ENCODE data around the gene ATP8A2. TPM values are rescaled to one million over a fixed set of nuclear protein-coding genes. Genes with fewer than 3 reads are reported as not detected.

Gene ATP8A2
- total and polyA plus RNA-seq, 4 donors, result 0.01 to 0.08 (median 0.05) TPM; not detected in 1

- TF ChIP-seq REST (IDR thresholded peaks at IDR 0.05), result no peak
- TF ChIP-seq HNF4A (conservative IDR thresholded peaks at IDR 0.05), result no peak
Measured at GRCh38 chr13:25457566-25457965, 85.8 kb downstream of the ATP8A2 start (continued).

- Histone ChIP-seq H3K9me3 (ENCODE audit: control insufficient read depth in 4 of 4, low read length in 3 of 4) (no peaks in the 10 kb centered on the region), H3K36me3 (ENCODE audit: control insufficient read depth in 4 of 4, insufficient read depth in 3 of 4, low read depth in 1 of 4, low read length in 3 of 4) (no peaks in the 10 kb centered on the region), H3K27me3 (ENCODE audit: control insufficient read depth in 4 of 4, insufficient read depth in 4 of 4, low read length in 3 of 4) (no peaks in the 10 kb centered on the region), H3K4me3 (ENCODE audit: low read depth in 1 of 3, low read length in 3 of 3) (no peak overlapping the region), H3K4me1 (ENCODE audit: control insufficient read depth in 4 of 4, insufficient read depth in 4 of 4, low read length in 3 of 4) (no peaks in the 10 kb centered on the region), H3K9ac (ENCODE audit: low read depth in 1 of 2, low read length in 2 of 2) (no peak overlapping the region), H3K27ac (ENCODE audit: low read depth in 1 of 2, low read length in 2 of 2) (no peak overlapping the region)
- WGBS, result 75% methylated on average over 9 of the region's 9 CpGs
- no peak for DNase-seq (ENCODE audit: low spot score)
- TF ChIP-seq ZBTB33 (IDR thresholded peaks at IDR 0.05) (no peak), NR2F2 (IDR thresholded peaks at IDR 0.05) (no peak), HNF4G (IDR thresholded peaks at IDR 0.05) (no peak), FOXA2 (IDR thresholded peaks at IDR 0.05) (no peak), RAD21 (IDR thresholded peaks at IDR 0.05) (no peak), TAF1 (conservative IDR thresholded peaks at IDR 0.05) (no peak), GABPA (IDR thresholded peaks at IDR 0.05 in 1 of 2, conservative IDR thresholded peaks at IDR 0.05 in 1 of 2) (no peak), RXRA (IDR thresholded peaks at IDR 0.05) (no peak), ATF3 (IDR thresholded peaks at IDR 0.05) (no peak), FOXA1 (IDR thresholded peaks at IDR 0.05) (no peak), JUND (IDR thresholded peaks at IDR 0.05) (no peak), HNF4A (conservative IDR thresholded peaks at IDR 0.05) (no peak)
Measured at GRCh38 chr13:25462301-25463125, 90.7 kb downstream of the ATP8A2 start.

- H3K27ac ChIP-seq (ENCODE audit: low read depth in 1 of 2, low read length in 2 of 2), result no peak overlapping the region
- H3K4me3 ChIP-seq (ENCODE audit: low read depth in 1 of 3, low read length in 3 of 3), result no peak overlapping the region
- peaks cover 0 to 4% (median under 1%) of the 10 kb centered on the region in 4 donors for H3K27me3 ChIP-seq (ENCODE audit: control insufficient read depth in 4 of 4, insufficient read depth in 4 of 4, low read length in 3 of 4)
- no peak for DNase-seq (ENCODE audit: low spot score)
- H3K9ac ChIP-seq (ENCODE audit: low read depth in 1 of 2, low read length in 2 of 2), result no peak overlapping the region
- H3K36me3 ChIP-seq (ENCODE audit: control insufficient read depth in 4 of 4, insufficient read depth in 3 of 4, low read depth in 1 of 4, low read length in 3 of 4), result no peaks in the 10 kb centered on the region
- no peaks in the 10 kb centered on the region for H3K9me3 ChIP-seq (ENCODE audit: control insufficient read depth in 4 of 4, low read length in 3 of 4)
- peaks cover 0 to under 1% (median 0%) of the 10 kb centered on the region in 4 donors for H3K4me1 ChIP-seq (ENCODE audit: control insufficient read depth in 4 of 4, insufficient read depth in 4 of 4, low read length in 3 of 4)
- 75% methylated on average over 3 of the region's 3 CpGs for WGBS
- TF ChIP-seq REST (IDR thresholded peaks at IDR 0.05) (no peak), ATF3 (IDR thresholded peaks at IDR 0.05) (no peak), GABPA (IDR thresholded peaks at IDR 0.05 in 1 of 2, conservative IDR thresholded peaks at IDR 0.05 in 1 of 2) (no peak), NR2F2 (IDR thresholded peaks at IDR 0.05) (no peak), RAD21 (IDR thresholded peaks at IDR 0.05) (no peak), MAX (IDR thresholded peaks at IDR 0.05) (no peak), SP1 (IDR thresholded peaks at IDR 0.05) (no peak), FOXA2 (IDR thresholded peaks at IDR 0.05) (no peak), HNF4G (IDR thresholded peaks at IDR 0.05) (no peak), FOXA1 (IDR thresholded peaks at IDR 0.05) (no peak), JUND (IDR thresholded peaks at IDR 0.05) (no peak), ZBTB33 (IDR thresholded peaks at IDR 0.05) (no peak), EGR1 (IDR thresholded peaks at IDR 0.05; ENCODE audit: low read depth in 2 of 2) (no peak), RXRA (IDR thresholded peaks at IDR 0.05) (no peak)
Measured at GRCh38 chr13:25463496-25463895, 91.7 kb downstream of the ATP8A2 start.

Data from liver (tissue), 9 donors.